Right lobe of liver (tissue), 4 donors: Measurements from ENCODE around the gene BEST4.
"Not testable (repeated sequence)": the region's sequence is repeated elsewhere in the genome, so short reads cannot be mapped to it uniquely, and the experiment has no call there.

Experiments
- POLR2A ChIP-seq: fragments of 450-650 bp; IDR thresholded peaks from one replicate; pipeline ENCODE4 v1.6.1; 2017; ENCODE audit warnings: antibody characterized with exemption, mild to moderate bottlenecking
- TF ChIP-seq, protein P1 (sequence below), 4 donors: fragments of 200-600 bp in 3 of 4; fragments of 450-650 bp in 1 of 4; IDR thresholded peaks; one replicate each; pipeline versions ENCODE4 v1.5.1 to v1.8.0; 2016 to 2022; ENCODE audit warnings: antibody characterized with exemption in 4 of 4, mild to moderate bottlenecking in 2 of 4
- donor health status: DM: no; HTN: no; CAD: no.
- donor health status: DM: no; HTN: no; CAD: no.
- donor health status: DM: no; HTN: yes; CAD: no.

DNA sequence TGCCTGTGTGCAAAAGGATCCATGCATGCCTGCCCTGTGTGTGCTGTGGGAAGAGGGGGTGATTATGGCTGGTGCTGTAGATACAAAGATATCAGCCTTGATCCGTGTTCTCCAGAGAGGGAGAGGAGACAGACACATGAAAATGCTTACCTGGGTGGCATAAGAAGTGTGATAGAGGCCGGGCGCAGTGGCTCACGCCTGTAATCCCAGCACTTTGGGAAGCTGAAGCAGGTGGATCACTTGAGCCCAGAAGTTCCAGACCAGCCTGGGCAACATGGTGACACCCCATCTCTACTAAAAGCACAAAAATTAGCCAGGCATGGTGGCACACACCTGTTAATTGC lies 22.8 kb upstream of the BEST4 start:
- TF ChIP-seq, protein P1, sequence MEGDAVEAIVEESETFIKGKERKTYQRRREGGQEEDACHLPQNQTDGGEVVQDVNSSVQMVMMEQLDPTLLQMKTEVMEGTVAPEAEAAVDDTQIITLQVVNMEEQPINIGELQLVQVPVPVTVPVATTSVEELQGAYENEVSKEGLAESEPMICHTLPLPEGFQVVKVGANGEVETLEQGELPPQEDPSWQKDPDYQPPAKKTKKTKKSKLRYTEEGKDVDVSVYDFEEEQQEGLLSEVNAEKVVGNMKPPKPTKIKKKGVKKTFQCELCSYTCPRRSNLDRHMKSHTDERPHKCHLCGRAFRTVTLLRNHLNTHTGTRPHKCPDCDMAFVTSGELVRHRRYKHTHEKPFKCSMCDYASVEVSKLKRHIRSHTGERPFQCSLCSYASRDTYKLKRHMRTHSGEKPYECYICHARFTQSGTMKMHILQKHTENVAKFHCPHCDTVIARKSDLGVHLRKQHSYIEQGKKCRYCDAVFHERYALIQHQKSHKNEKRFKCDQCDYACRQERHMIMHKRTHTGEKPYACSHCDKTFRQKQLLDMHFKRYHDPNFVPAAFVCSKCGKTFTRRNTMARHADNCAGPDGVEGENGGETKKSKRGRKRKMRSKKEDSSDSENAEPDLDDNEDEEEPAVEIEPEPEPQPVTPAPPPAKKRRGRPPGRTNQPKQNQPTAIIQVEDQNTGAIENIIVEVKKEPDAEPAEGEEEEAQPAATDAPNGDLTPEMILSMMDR (IDR thresholded peaks at IDR 0.05) = not testable (repeated sequence)
- TF ChIP-seq POLR2A = not testable (repeated sequence)
